ENCODE results near the gene CUX1.
"Not testable (repeated sequence)": the region's sequence is repeated elsewhere in the genome, so short reads cannot be mapped to it uniquely, and the experiment has no call there.

- TF ChIP-seq SUZ12 (IDR thresholded peaks at IDR 0.05; ENCODE audit: extremely low read depth, insufficient read depth, insufficient read length); YY1 (IDR thresholded peaks at IDR 0.05; ENCODE audit: insufficient read depth, insufficient read length); ZNF274 (IDR thresholded peaks at IDR 0.05; ENCODE audit: low read depth, low read length): not testable (repeated sequence)
Observed at GRCh38 chr7:102328863-102329262, 511.4 kb downstream of the CUX1 start.

Measured in NT2/D1 (cell line).